Measurements from ENCODE around the gene PTPN18.

PTPN18 gene

GRCh38 chr2:130336150-130336876, 19.5 kb upstream of the PTPN18 start:
- no peak for TF ChIP-seq POLR2AphosphoS5 (IDR thresholded peaks at IDR 0.05; ENCODE audit: low read depth, low read length)
- TF ChIP-seq, protein P1, sequence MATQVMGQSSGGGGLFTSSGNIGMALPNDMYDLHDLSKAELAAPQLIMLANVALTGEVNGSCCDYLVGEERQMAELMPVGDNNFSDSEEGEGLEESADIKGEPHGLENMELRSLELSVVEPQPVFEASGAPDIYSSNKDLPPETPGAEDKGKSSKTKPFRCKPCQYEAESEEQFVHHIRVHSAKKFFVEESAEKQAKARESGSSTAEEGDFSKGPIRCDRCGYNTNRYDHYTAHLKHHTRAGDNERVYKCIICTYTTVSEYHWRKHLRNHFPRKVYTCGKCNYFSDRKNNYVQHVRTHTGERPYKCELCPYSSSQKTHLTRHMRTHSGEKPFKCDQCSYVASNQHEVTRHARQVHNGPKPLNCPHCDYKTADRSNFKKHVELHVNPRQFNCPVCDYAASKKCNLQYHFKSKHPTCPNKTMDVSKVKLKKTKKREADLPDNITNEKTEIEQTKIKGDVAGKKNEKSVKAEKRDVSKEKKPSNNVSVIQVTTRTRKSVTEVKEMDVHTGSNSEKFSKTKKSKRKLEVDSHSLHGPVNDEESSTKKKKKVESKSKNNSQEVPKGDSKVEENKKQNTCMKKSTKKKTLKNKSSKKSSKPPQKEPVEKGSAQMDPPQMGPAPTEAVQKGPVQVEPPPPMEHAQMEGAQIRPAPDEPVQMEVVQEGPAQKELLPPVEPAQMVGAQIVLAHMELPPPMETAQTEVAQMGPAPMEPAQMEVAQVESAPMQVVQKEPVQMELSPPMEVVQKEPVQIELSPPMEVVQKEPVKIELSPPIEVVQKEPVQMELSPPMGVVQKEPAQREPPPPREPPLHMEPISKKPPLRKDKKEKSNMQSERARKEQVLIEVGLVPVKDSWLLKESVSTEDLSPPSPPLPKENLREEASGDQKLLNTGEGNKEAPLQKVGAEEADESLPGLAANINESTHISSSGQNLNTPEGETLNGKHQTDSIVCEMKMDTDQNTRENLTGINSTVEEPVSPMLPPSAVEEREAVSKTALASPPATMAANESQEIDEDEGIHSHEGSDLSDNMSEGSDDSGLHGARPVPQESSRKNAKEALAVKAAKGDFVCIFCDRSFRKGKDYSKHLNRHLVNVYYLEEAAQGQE (IDR thresholded peaks at IDR 0.05; ENCODE audit: insufficient read depth in 1 of 2, low read depth in 2 of 2, low read length in 2 of 2): no peak
- TF ChIP-seq TAF1 (IDR thresholded peaks at IDR 0.05; ENCODE audit: borderline replicate concordance, insufficient read depth, low read length): no peak
- TF ChIP-seq FOXP2 (optimal IDR thresholded peaks at IDR 0.05; ENCODE audit: borderline replicate concordance, extremely low read depth, extremely low read length, insufficient read depth): no peak
- TF ChIP-seq SIN3A (IDR thresholded peaks at IDR 0.05; ENCODE audit: borderline replicate concordance, insufficient read depth, low read length): no peak

- TF ChIP-seq FOXP2 (optimal IDR thresholded peaks at IDR 0.05; ENCODE audit: borderline replicate concordance, extremely low read depth, extremely low read length, insufficient read depth): peak; percentile 19
- no peak for TF ChIP-seq SIN3A (IDR thresholded peaks at IDR 0.05; ENCODE audit: borderline replicate concordance, insufficient read depth, low read length)
Measured at GRCh38 chr2:130336877-130337734, 18.8 kb upstream of the PTPN18 start.

DNA sequence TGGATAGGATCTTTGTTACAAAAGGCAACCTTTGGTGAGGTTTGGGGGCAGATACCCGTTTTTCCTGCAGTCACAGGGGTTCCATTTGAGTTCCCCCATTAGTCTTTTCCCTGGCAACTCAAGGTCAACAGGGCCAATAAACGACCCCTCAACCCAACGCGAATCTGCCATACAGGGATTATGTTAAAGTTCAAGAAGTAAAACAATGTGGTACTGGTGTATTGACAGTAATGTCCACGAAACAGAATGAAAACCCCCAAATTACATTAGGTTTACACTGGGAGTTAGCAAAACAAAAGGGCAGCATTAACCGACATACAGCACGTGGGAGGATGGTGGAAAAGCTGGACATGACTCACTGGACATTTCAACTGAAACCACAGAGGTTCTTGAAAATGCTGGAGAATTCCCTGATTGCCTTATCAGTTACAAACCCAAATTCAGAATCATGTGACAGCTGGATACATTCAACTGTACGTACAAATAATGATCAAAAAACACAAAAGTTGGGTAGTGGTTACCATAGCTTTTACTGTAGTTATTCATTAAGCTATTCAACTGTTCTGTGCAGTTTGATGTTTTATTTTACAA, 18.0 kb upstream of the PTPN18 start:
- TF ChIP-seq SIN3A (IDR thresholded peaks at IDR 0.05; ENCODE audit: borderline replicate concordance, insufficient read depth, low read length) (no peak), FOXP2 (optimal IDR thresholded peaks at IDR 0.05; ENCODE audit: borderline replicate concordance, extremely low read depth, extremely low read length, insufficient read depth) (no peak), POLR2AphosphoS5 (IDR thresholded peaks at IDR 0.05; ENCODE audit: low read depth, low read length) (no peak), TAF1 (IDR thresholded peaks at IDR 0.05; ENCODE audit: borderline replicate concordance, insufficient read depth, low read length) (no peak)
- TF ChIP-seq, protein P1 (IDR thresholded peaks at IDR 0.05; ENCODE audit: insufficient read depth in 1 of 2, low read depth in 2 of 2, low read length in 2 of 2): no peak

- TF ChIP-seq SIN3A (IDR thresholded peaks at IDR 0.05; ENCODE audit: borderline replicate concordance, insufficient read depth, low read length) (no peak), POLR2AphosphoS5 (IDR thresholded peaks at IDR 0.05; ENCODE audit: low read depth, low read length) (no peak), FOXP2 (optimal IDR thresholded peaks at IDR 0.05; ENCODE audit: borderline replicate concordance, extremely low read depth, extremely low read length, insufficient read depth) (no peak), TAF1 (IDR thresholded peaks at IDR 0.05; ENCODE audit: borderline replicate concordance, insufficient read depth, low read length) (no peak)
- TF ChIP-seq, protein P1 (IDR thresholded peaks at IDR 0.05; ENCODE audit: insufficient read depth in 1 of 2, low read depth in 2 of 2, low read length in 2 of 2): no peak
Measured at GRCh38 chr2:130338793-130339345, 17.0 kb upstream of the PTPN18 start.

Measured in PFSK-1 (cell line).